A549 (cell line): Measurements from ENCODE around the gene TIGD6.

Source experiments
- CBX8 ChIP-seq: fragments of 200-600 bp; sonication (generic); IDR thresholded peaks from 2 replicates; pipeline ENCODE4 v1.6.1; 2016
- CEBPB ChIP-seq, 2 experiments: fragments of >200 bp in 1 of 2; sonication (Bioruptor Twin) in 1 of 2; formaldehyde crosslinking in 1 of 2; IDR thresholded peaks; 2 replicates each; pipeline ENCODE4 v1.6.1; 2012 to 2016
- EP300 ChIP-seq, 2 experiments: fragments of >200 bp; sonication (Bioruptor Twin); formaldehyde crosslinking; IDR thresholded peaks; 2 replicates in 1 of 2; 3 replicates in 1 of 2; pipeline ENCODE4 v1.6.1; 2016 to 2017
- FOSL2 ChIP-seq, 2 experiments: fragments of 450-650 bp in 1 of 2; fragments of >200 bp in 1 of 2; sonication (Bioruptor Twin) in 1 of 2; formaldehyde crosslinking; IDR thresholded peaks; 2 replicates each; pipeline versions ENCODE4 v1.5.0 to v1.6.1; 2016 to 2020; ENCODE audit warnings: mild to moderate bottlenecking in 1 of 2, moderate library complexity in 1 of 2
- HOXA7 ChIP-seq: fragments of 250-450 bp; sonication (Bioruptor Pico); IDR thresholded peaks from 2 replicates; pipeline ENCODE4 v1.5.0; 2020; ENCODE audit warnings: mild to moderate bottlenecking, moderate library complexity
- JUN ChIP-seq, 2 experiments: fragments of >200 bp; sonication (Bioruptor Twin); formaldehyde crosslinking; IDR thresholded peaks; 2 replicates in 1 of 2; 3 replicates in 1 of 2; pipeline ENCODE4 v1.6.1; 2016 to 2017
- PHF8 ChIP-seq: fragments of 200-600 bp; sonication (generic); IDR thresholded peaks from 2 replicates; pipeline ENCODE4 v1.6.1; 2016; ENCODE audit warnings: low read depth, mild to moderate bottlenecking, antibody characterized with exemption, moderate library complexity, borderline replicate concordance
- POLR2A ChIP-seq: IDR thresholded peaks from 2 replicates; pipeline ENCODE4 v1.6.1; 2012; ENCODE audit warnings: mild to moderate bottlenecking, low read length
- TF ChIP-seq, protein P1 (sequence below): fragments of >200 bp; sonication (Bioruptor Twin); formaldehyde crosslinking; IDR thresholded peaks from 3 replicates; pipeline ENCODE4 v1.5.1; 2016
- TF ChIP-seq, protein P2 (sequence below): fragments of 450-650 bp; IDR thresholded peaks from 2 replicates; pipeline ENCODE4 v1.6.1; 2014; ENCODE audit warnings: antibody characterized with exemption

DNA sequence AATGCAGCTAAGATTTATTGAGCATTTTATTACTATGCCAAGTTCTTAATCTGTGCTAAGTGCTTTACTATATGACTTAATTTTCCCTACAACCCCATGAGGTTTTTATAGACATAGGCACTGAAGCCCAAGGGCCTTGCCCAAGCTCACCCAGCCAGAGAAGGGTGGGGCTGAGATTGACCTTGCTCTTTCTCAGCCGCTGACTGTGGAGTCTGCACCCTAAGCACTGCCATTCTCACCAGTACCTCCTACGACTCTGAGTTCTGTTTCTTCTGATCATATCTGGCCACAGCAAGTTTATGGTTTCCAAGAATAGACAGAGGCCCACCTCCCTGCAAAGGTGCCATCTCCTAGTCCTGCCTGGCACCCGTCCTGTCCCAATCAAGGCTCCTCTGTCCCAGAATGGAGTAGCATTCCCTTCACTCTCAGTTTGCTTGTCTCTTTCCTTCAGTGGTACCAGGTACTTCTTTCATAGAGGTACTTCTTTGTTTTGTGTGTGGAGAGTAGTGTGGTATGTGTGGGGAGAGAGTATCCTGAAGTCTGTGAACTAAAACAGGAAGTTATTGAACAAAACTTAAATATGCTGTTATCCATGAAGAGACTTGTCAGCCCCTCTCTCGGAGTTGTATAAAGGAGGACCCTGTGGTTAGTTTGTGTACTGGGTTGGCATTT, 43.3 kb upstream of the TIGD6 start:
- TF ChIP-seq JUN (IDR thresholded peaks at IDR 0.05) (no peak), POLR2A (no peak), PHF8 (no peak), HOXA7 (CRISPR knock-in tag) (no peak), EP300 (IDR thresholded peaks at IDR 0.05) (no peak), CBX8 (no peak), CEBPB (IDR thresholded peaks at IDR 0.05) (no peak), FOSL2 (IDR thresholded peaks at IDR 0.05) (no peak), FOSL2 (CRISPR knock-in tag; IDR thresholded peaks at IDR 0.05) (no peak)
- TF ChIP-seq, protein P1, sequence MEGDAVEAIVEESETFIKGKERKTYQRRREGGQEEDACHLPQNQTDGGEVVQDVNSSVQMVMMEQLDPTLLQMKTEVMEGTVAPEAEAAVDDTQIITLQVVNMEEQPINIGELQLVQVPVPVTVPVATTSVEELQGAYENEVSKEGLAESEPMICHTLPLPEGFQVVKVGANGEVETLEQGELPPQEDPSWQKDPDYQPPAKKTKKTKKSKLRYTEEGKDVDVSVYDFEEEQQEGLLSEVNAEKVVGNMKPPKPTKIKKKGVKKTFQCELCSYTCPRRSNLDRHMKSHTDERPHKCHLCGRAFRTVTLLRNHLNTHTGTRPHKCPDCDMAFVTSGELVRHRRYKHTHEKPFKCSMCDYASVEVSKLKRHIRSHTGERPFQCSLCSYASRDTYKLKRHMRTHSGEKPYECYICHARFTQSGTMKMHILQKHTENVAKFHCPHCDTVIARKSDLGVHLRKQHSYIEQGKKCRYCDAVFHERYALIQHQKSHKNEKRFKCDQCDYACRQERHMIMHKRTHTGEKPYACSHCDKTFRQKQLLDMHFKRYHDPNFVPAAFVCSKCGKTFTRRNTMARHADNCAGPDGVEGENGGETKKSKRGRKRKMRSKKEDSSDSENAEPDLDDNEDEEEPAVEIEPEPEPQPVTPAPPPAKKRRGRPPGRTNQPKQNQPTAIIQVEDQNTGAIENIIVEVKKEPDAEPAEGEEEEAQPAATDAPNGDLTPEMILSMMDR, result no peak
- TF ChIP-seq, protein P2, sequence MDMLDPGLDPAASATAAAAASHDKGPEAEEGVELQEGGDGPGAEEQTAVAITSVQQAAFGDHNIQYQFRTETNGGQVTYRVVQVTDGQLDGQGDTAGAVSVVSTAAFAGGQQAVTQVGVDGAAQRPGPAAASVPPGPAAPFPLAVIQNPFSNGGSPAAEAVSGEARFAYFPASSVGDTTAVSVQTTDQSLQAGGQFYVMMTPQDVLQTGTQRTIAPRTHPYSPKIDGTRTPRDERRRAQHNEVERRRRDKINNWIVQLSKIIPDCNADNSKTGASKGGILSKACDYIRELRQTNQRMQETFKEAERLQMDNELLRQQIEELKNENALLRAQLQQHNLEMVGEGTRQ, result no peak
